ENCODE results near the gene IPCEF1.

Gene IPCEF1

DNA sequence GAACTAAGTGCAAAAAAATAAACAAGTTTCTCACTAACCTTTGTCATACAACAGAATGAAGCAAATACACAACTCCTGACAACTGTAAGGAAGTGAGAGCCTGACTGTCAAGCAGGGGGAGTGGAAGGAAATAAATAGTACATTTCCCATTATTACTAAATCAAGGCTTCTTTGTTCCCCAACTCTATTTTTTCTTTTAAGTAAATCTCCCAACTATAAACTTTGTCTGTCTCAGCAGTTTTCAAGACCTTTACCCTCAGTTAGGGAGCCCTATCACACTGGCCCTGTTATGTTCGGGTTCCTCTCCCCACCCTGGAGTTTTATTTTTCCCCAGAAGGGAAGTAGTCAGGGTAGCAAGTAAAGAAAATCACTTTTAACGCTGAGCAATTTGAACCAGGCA lies 24.1 kb upstream of the IPCEF1 start:
- TF ChIP-seq, protein P1, sequence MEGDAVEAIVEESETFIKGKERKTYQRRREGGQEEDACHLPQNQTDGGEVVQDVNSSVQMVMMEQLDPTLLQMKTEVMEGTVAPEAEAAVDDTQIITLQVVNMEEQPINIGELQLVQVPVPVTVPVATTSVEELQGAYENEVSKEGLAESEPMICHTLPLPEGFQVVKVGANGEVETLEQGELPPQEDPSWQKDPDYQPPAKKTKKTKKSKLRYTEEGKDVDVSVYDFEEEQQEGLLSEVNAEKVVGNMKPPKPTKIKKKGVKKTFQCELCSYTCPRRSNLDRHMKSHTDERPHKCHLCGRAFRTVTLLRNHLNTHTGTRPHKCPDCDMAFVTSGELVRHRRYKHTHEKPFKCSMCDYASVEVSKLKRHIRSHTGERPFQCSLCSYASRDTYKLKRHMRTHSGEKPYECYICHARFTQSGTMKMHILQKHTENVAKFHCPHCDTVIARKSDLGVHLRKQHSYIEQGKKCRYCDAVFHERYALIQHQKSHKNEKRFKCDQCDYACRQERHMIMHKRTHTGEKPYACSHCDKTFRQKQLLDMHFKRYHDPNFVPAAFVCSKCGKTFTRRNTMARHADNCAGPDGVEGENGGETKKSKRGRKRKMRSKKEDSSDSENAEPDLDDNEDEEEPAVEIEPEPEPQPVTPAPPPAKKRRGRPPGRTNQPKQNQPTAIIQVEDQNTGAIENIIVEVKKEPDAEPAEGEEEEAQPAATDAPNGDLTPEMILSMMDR (IDR thresholded peaks at IDR 0.05; ENCODE audit: low read depth, low read length): no peak
- no peaks in the 10 kb centered on the region for H3K36me3 ChIP-seq
- H3K4me3 ChIP-seq (ENCODE audit: low read depth, low read length): no peak overlapping the region
- H3K27ac ChIP-seq: no peak overlapping the region
- DNase-seq: no peak
- H3K27me3 ChIP-seq (ENCODE audit: insufficient read depth, low read depth, severe bottlenecking): no peaks in the 10 kb centered on the region
- no peaks in the 10 kb centered on the region for H3K9me3 ChIP-seq (ENCODE audit: severe bottlenecking)

DNA sequence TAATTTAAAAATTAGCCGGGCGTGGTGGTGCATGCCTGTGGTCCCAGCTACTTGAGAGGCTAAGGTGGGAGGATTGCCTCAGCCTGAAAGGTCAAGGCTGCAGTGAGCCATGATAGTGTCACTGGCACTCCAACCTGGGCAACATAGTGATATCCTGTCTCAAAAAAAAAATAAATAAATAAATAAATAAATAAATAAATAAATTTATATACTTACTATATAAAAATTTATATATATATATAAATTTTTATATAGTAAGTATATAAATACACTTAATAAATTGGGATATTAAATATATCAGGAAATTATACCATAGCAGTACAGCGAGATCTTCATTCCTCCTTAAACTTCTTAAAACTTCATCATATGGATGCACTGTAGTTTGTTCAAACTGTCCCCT lies 23.0 kb upstream of the IPCEF1 start:
- no peaks in the 10 kb centered on the region for H3K36me3 ChIP-seq
- no peaks in the 10 kb centered on the region for H3K9me3 ChIP-seq (ENCODE audit: severe bottlenecking)
- no peak for DNase-seq
- H3K27me3 ChIP-seq (ENCODE audit: insufficient read depth, low read depth, severe bottlenecking): no peaks in the 10 kb centered on the region
- TF ChIP-seq, protein P1 (IDR thresholded peaks at IDR 0.05; ENCODE audit: low read depth, low read length): no peak
- no peak overlapping the region for H3K27ac ChIP-seq
- H3K4me3 ChIP-seq (ENCODE audit: low read depth, low read length): no peak overlapping the region

DNA sequence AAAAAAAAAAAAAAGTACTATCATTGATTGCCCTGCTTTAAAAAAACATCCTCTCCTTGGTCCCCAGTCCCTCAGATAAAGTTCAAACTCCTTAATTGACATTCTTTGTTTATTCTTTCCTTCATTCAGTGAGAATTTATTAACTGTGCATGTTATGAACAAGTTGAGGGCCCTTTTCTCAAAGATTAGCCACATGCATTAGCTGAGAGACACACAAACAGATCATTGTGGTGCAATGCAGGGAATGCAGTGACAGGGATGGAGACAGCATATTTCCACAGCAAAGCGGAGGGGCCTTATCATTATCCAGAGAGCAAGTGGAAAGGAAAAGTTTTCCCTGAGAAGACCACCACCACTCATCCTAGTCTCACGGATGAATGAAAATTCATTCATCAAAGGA lies 21.9 kb upstream of the IPCEF1 start:
- H3K9me3 ChIP-seq (ENCODE audit: severe bottlenecking): peaks cover 4% of the 10 kb centered on the region
- no peak overlapping the region for H3K27ac ChIP-seq
- H3K36me3 ChIP-seq: no peaks in the 10 kb centered on the region
- H3K27me3 ChIP-seq (ENCODE audit: insufficient read depth, low read depth, severe bottlenecking): no peaks in the 10 kb centered on the region
- DNase-seq: no peak
- TF ChIP-seq, protein P1 (IDR thresholded peaks at IDR 0.05; ENCODE audit: low read depth, low read length): no peak
- H3K4me3 ChIP-seq (ENCODE audit: low read depth, low read length): no peak overlapping the region

GRCh38 chr6:154377726-154378125 lies 21.1 kb upstream of the IPCEF1 start:
- Histone ChIP-seq H3K4me3 (ENCODE audit: low read depth, low read length) (no peak overlapping the region), H3K9me3 (ENCODE audit: severe bottlenecking) (peaks cover 4% of the 10 kb centered on the region), H3K36me3 (no peaks in the 10 kb centered on the region), H3K27ac (no peak overlapping the region), H3K27me3 (ENCODE audit: insufficient read depth, low read depth, severe bottlenecking) (no peaks in the 10 kb centered on the region)
- DNase-seq: no peak
- TF ChIP-seq, protein P1 (IDR thresholded peaks at IDR 0.05; ENCODE audit: low read depth, low read length): no peak

GRCh38 chr6:154373971-154374370 lies 17.4 kb upstream of the IPCEF1 start:
- no peak overlapping the region for H3K27ac ChIP-seq
- no peak overlapping the region for H3K4me3 ChIP-seq (ENCODE audit: low read depth, low read length)
- peaks cover 4% of the 10 kb centered on the region for H3K9me3 ChIP-seq (ENCODE audit: severe bottlenecking)
- no peaks in the 10 kb centered on the region for H3K27me3 ChIP-seq (ENCODE audit: insufficient read depth, low read depth, severe bottlenecking)
- TF ChIP-seq, protein P1 (IDR thresholded peaks at IDR 0.05; ENCODE audit: low read depth, low read length): no peak
- H3K36me3 ChIP-seq: no peaks in the 10 kb centered on the region
- DNase-seq: no peak

GRCh38 chr6:154371281-154371680 lies 14.7 kb upstream of the IPCEF1 start:
- no peak overlapping the region for H3K27ac ChIP-seq
- TF ChIP-seq, protein P1 (IDR thresholded peaks at IDR 0.05; ENCODE audit: low read depth, low read length): no peak
- no peak overlapping the region for H3K4me3 ChIP-seq (ENCODE audit: low read depth, low read length)
- peaks cover 4% of the 10 kb centered on the region for H3K9me3 ChIP-seq (ENCODE audit: severe bottlenecking)
- no peaks in the 10 kb centered on the region for H3K36me3 ChIP-seq
- DNase-seq: no peak
- no peaks in the 10 kb centered on the region for H3K27me3 ChIP-seq (ENCODE audit: insufficient read depth, low read depth, severe bottlenecking)
